PC-3 (cell line): ENCODE data around the gene VSTM2L. TPM values are rescaled to one million over a fixed set of nuclear protein-coding genes. Genes with fewer than 3 reads are reported as not detected.
A peak's percentile ranks its signal among the peaks of the same experiment; 100 is the strongest.

Experiments
- ATAC-seq: fragments of 200-7000 bp; cut with Tn5 transposase; 2 replicates; pipeline ENCODE4 v1.9.1; 2020; ENCODE audit warnings: mild to moderate bottlenecking, moderate library complexity
- BruUV-seq: library from RNA; stranded (reverse); fragments of 400-500 nt; replicated peaks from 2 replicates; lab custom pipeline; 2021; lab: Mats Ljungman, UMichigan
- CTCF ChIA-PET: fragments of 300-600 bp; sonication (Branson Sonifier 250); formaldehyde crosslinking; loops from one replicate; lab custom pipeline; 2022; ENCODE audit warnings: antibody characterized with exemption; lab: Charles Lee
- POLR2A ChIA-PET: fragments of 300-600 bp; sonication (Branson Sonifier 250); formaldehyde crosslinking; loops from one replicate; lab custom pipeline; 2022; ENCODE audit warnings: antibody characterized with exemption; ENCODE audit not compliant: unreplicated experiment; lab: Charles Lee
- DNase-seq: peaks from one replicate; pipeline ENCODE4 v3.0.0-alpha.2; 2015
- H2AFZ ChIP-seq: fragments of 300-600 bp; sonication (generic); 2 replicates; pipeline ENCODE4 v1.6.0; 2016; ENCODE audit warnings: antibody characterized with exemption, low read length
- H3F3A ChIP-seq: fragments of 300-600 bp; sonication (generic); one replicate; pipeline ENCODE4 v1.6.0; 2017; ENCODE audit warnings: antibody characterized with exemption, low read length, control low read depth, mild to moderate bottlenecking; ENCODE audit not compliant: unreplicated experiment
- H3K27ac ChIP-seq: fragments of 300-600 bp; sonication (generic); 2 replicates; pipeline ENCODE4 v1.5.1; 2016; ENCODE audit warnings: mild to moderate bottlenecking, low read length
- H3K27me3 ChIP-seq: fragments of 300-600 bp; sonication (generic); 2 replicates; pipeline ENCODE4 v1.6.1; 2016; ENCODE audit warnings: low read length, mixed read lengths
- H3K36me3 ChIP-seq: fragments of 300-600 bp; sonication (generic); 2 replicates; pipeline ENCODE4 v1.6.1; 2016; ENCODE audit warnings: low read depth, mixed run types, low read length, mixed read lengths
- H3K4me1 ChIP-seq: fragments of 300-600 bp; sonication (generic); 2 replicates; pipeline ENCODE4 v1.5.1; 2016; ENCODE audit warnings: low read length; ENCODE audit not compliant: insufficient read depth
- H3K4me2 ChIP-seq: fragments of 300-600 bp; sonication (generic); 2 replicates; pipeline ENCODE4 v1.6.0; 2016; ENCODE audit warnings: low read length
- H3K4me3 ChIP-seq: fragments of 300-600 bp; sonication (generic); 2 replicates; pipeline ENCODE4 v1.5.1; 2016; ENCODE audit warnings: mild to moderate bottlenecking, low read length, mixed read lengths
- H3K79me2 ChIP-seq: fragments of 300-600 bp; sonication (generic); 2 replicates; pipeline ENCODE4 v1.6.1; 2017; ENCODE audit warnings: low read length, mixed read lengths
- H3K9ac ChIP-seq: fragments of 300-600 bp; sonication (generic); 2 replicates; pipeline ENCODE4 v1.6.0; 2016; ENCODE audit warnings: mild to moderate bottlenecking, low read length
- H3K9me2 ChIP-seq: fragments of 300-600 bp; sonication (generic); replicated peaks from 2 replicates; pipeline ENCODE4 v1.6.1; 2016; ENCODE audit warnings: mixed run types, low read length, mixed read lengths
- H3K9me3 ChIP-seq: fragments of 300-600 bp; sonication (generic); 2 replicates; pipeline ENCODE4 v1.6.1; 2016; ENCODE audit warnings: low read length, mixed read lengths
- H4K20me1 ChIP-seq: fragments of 300-600 bp; sonication (generic); 2 replicates; pipeline ENCODE4 v1.6.1; 2016; ENCODE audit warnings: low read length, mixed read lengths
- EZH2 ChIP-seq: fragments of 300-600 bp; sonication (generic); IDR thresholded peaks from one replicate; pipeline ENCODE4 v1.6.1; 2017; ENCODE audit warnings: antibody characterized with exemption, mild to moderate bottlenecking, low read length; ENCODE audit not compliant: unreplicated experiment
- EZH2phosphoT487 ChIP-seq: fragments of 300-600 bp; sonication (generic); IDR thresholded peaks from 2 replicates; pipeline ENCODE4 v1.6.1; 2018; ENCODE audit warnings: mild to moderate bottlenecking, antibody characterized with exemption, low read length, borderline replicate concordance
- intact Hi-C: fragments of 100-400 bp; cut with micrococcal nuclease; formaldehyde crosslinking; loops from 2 replicates; pipeline ENCODE4 v1.9.0; 2023
- total RNA-seq: library from RNA; depleted of rRNA; stranded (reverse); fragments of >200 nt; gene quantifications from 2 replicates; pipeline ENCODE4 v1.2.3, GENCODE V29; 2014
- TF ChIP-seq, protein P1 (sequence below): fragments of 300-600 bp; sonication (generic); conservative IDR thresholded peaks from 2 replicates; pipeline ENCODE4 v1.5.1; 2017; ENCODE audit warnings: antibody characterized with exemption, low read depth, mild to moderate bottlenecking, low read length

The VSTM2L gene
- total RNA-seq, 1 experiment from 2014 or later, result 45.8 TPM

DNA sequence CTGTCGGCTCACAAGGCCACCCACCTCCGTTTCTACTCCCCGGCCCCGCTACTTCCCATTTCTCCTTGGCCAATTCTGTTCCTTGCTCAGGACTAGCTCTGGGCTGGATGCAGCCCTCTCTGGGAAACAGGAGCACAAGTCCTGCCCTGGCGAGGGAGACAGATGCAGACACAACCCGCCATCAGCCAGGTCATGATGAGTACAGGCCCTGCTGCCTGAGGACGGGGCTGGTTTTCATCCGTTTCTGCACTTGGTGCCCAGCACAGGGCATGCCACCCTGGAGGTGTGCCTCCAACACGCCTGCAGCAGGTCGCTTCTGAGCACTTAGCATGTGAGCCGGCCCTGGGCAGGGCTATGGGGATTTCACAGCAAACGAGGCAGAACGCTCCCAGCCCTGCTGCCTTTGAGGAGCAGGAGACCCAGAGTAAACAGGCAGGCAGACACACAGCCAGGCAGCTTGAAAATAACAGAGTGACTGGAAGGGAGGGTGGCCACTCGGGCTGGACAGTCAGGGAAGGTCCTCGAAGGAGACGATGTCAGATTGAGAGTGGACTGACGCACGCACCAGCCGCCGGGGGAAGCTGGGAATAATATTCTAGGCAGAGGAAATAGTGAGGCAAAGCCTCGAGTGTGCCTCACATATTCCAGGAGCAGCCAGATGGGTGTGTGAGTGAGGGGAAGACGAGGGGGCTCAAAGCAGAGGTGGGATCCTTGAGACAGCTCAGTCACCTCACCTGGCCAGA is 21.2 kb upstream of the VSTM2L start:
- no peaks in the 10 kb centered on the region for H3K79me2 ChIP-seq
- no peak overlapping the region for H2AFZ ChIP-seq
- H3K27me3 ChIP-seq, result no peaks in the 10 kb centered on the region
- ChIA-PET CTCF (no interaction called here), POLR2A (no interaction called here)
- H3K9me2 ChIP-seq, result no peaks in the 10 kb centered on the region
- 0 out of 2 replicates have a peak, but pooled peaks have one; percentile 9 for ATAC-seq
- intact Hi-C loops, result no loop called here
- DNase-seq, result no peak
- no peak overlapping the region for H3K27ac ChIP-seq
- peaks cover 7% of the 10 kb centered on the region; the same call in 1 of the 2 replicates for H3K4me1 ChIP-seq
- H3F3A ChIP-seq, result no peaks in the 10 kb centered on the region
- no peak overlapping the region for H3K4me3 ChIP-seq
- H3K36me3 ChIP-seq, result no peaks in the 10 kb centered on the region
- H4K20me1 ChIP-seq, result no peaks in the 10 kb centered on the region
- TF ChIP-seq, protein P1, sequence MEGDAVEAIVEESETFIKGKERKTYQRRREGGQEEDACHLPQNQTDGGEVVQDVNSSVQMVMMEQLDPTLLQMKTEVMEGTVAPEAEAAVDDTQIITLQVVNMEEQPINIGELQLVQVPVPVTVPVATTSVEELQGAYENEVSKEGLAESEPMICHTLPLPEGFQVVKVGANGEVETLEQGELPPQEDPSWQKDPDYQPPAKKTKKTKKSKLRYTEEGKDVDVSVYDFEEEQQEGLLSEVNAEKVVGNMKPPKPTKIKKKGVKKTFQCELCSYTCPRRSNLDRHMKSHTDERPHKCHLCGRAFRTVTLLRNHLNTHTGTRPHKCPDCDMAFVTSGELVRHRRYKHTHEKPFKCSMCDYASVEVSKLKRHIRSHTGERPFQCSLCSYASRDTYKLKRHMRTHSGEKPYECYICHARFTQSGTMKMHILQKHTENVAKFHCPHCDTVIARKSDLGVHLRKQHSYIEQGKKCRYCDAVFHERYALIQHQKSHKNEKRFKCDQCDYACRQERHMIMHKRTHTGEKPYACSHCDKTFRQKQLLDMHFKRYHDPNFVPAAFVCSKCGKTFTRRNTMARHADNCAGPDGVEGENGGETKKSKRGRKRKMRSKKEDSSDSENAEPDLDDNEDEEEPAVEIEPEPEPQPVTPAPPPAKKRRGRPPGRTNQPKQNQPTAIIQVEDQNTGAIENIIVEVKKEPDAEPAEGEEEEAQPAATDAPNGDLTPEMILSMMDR, result no peak
- TF ChIP-seq EZH2phosphoT487 (no peak), EZH2 (no peak)
- no peak overlapping the region for H3K9ac ChIP-seq
- BruUV-seq, result no TSS peak
- H3K4me2 ChIP-seq, result no peak overlapping the region
- no peaks in the 10 kb centered on the region for H3K9me3 ChIP-seq

DNA sequence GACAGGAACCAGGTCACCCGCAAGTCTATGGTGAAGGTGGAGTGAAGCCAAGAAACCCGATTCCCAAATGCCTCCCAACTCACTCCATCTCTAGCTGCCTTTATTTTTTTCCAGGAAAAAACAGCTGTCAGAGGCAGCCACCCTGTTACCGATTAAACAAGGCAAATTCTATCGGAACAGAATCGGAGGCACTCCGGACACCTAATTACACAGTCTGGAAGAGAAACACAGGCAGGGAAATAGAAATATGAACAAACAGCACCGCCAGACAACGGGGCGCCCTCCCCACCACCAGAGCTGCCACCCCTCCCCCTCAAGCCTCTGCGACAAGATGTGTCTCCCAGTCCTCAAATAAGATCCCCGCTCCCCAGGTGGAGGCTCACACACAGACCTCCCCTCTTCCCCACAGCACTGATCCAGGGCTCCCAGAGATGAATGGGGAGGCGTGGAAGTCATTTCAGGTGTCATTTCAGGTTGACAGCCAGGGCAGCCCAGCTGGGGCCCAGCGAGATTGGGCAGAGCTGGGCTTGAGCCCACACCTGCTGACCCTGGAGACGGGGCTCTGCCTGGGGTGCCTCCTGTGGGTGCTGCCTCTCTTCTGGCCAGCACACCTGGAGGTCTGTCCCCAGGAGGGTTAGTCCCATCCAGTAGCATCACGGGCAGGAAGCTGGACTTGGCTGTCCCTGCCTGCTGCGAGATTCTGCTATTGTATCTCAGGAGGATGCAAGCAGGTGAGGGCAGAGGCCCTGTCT is 19.8 kb upstream of the VSTM2L start:
- H3K9me3 ChIP-seq, result no peaks in the 10 kb centered on the region
- no peak overlapping the region for H3K27ac ChIP-seq
- no peak overlapping the region for H3K4me3 ChIP-seq
- ChIA-PET CTCF (interaction anchor here (0.6 kb wide), 1 partner anchor 178 kb away, joined by 3 read pairs; no protein-coding TSS in a partner anchor), POLR2A (no interaction called here)
- ATAC-seq (no peak), DNase-seq (no peak)
- no peaks in the 10 kb centered on the region for H3F3A ChIP-seq
- H3K36me3 ChIP-seq, result no peaks in the 10 kb centered on the region
- intact Hi-C loops, result no loop called here
- BruUV-seq, result no TSS peak
- no peak overlapping the region for H2AFZ ChIP-seq
- peaks cover 7% of the 10 kb centered on the region; the same call in 1 of the 2 replicates for H3K4me1 ChIP-seq
- H3K4me2 ChIP-seq, result no peak overlapping the region
- no peaks in the 10 kb centered on the region for H4K20me1 ChIP-seq
- TF ChIP-seq, protein P1, result no peak
- TF ChIP-seq EZH2phosphoT487 (no peak), EZH2 (no peak)
- no peaks in the 10 kb centered on the region for H3K27me3 ChIP-seq
- H3K9ac ChIP-seq, result no peak overlapping the region
- H3K9me2 ChIP-seq, result no peaks in the 10 kb centered on the region
- H3K79me2 ChIP-seq, result no peaks in the 10 kb centered on the region
